Measurements from ENCODE around the gene RHCE.
"Not testable (repeated sequence)": the region's sequence is repeated elsewhere in the genome, so short reads cannot be mapped to it uniquely, and the experiment has no call there.

Gene RHCE

GRCh38 chr1:25425098-25426085 lies 4.8 kb upstream of the RHCE start:
- no peak overlapping the region for H3K4me3 Mint-ChIP-seq
- H3K4me1 Mint-ChIP-seq (ENCODE audit: low read depth): peaks cover 4% of the 10 kb centered on the region
- H3K9me3 Mint-ChIP-seq: no peaks in the 10 kb centered on the region
- H3K27ac Mint-ChIP-seq: no peak overlapping the region
- no peaks in the 10 kb centered on the region for H3K36me3 Mint-ChIP-seq (ENCODE audit: low read depth)
- H3K27me3 Mint-ChIP-seq: no peaks in the 10 kb centered on the region

- H3K4me3 Mint-ChIP-seq; H3K4me1 Mint-ChIP-seq (ENCODE audit: low read depth); H3K36me3 Mint-ChIP-seq (ENCODE audit: low read depth); H3K27me3 Mint-ChIP-seq; H3K9me3 Mint-ChIP-seq; H3K27ac Mint-ChIP-seq: not testable (repeated sequence)
These were observed 2.6 kb upstream of the RHCE start for GRCh38 chr1:25423206-25423605.

- not testable (repeated sequence) for H3K4me3 Mint-ChIP-seq; H3K27ac Mint-ChIP-seq; H3K27me3 Mint-ChIP-seq; H3K9me3 Mint-ChIP-seq; H3K4me1 Mint-ChIP-seq (ENCODE audit: low read depth); H3K36me3 Mint-ChIP-seq (ENCODE audit: low read depth)
These were observed 1.3 kb downstream of the RHCE start for GRCh38 chr1:25419339-25419738.

- H3K4me3 Mint-ChIP-seq; H3K27me3 Mint-ChIP-seq; H3K27ac Mint-ChIP-seq; H3K36me3 Mint-ChIP-seq (ENCODE audit: low read depth); H3K9me3 Mint-ChIP-seq; H3K4me1 Mint-ChIP-seq (ENCODE audit: low read depth): not testable (repeated sequence)
These were observed 3.3 kb downstream of the RHCE start for GRCh38 chr1:25417280-25417679.

GRCh38 chr1:25414578-25414977 lies 6.0 kb downstream of the RHCE start:
- not testable (repeated sequence) for H3K36me3 Mint-ChIP-seq (ENCODE audit: low read depth); H3K9me3 Mint-ChIP-seq; H3K4me3 Mint-ChIP-seq; H3K27me3 Mint-ChIP-seq; H3K27ac Mint-ChIP-seq; H3K4me1 Mint-ChIP-seq (ENCODE audit: low read depth)

GRCh38 chr1:25414157-25414556 lies 6.5 kb downstream of the RHCE start:
- not testable (repeated sequence) for H3K27ac Mint-ChIP-seq

GRCh38 chr1:25412872-25413623 lies 7.6 kb downstream of the RHCE start:
- not testable (repeated sequence) for H3K27me3 Mint-ChIP-seq; H3K9me3 Mint-ChIP-seq; H3K4me1 Mint-ChIP-seq (ENCODE audit: low read depth); H3K4me3 Mint-ChIP-seq; H3K36me3 Mint-ChIP-seq (ENCODE audit: low read depth); H3K27ac Mint-ChIP-seq

More at GRCh38 chr1:25414157-25414556, 6.5 kb downstream of the RHCE start:
- H3K36me3 Mint-ChIP-seq (ENCODE audit: low read depth); H3K4me1 Mint-ChIP-seq (ENCODE audit: low read depth); H3K27me3 Mint-ChIP-seq; H3K4me3 Mint-ChIP-seq; H3K9me3 Mint-ChIP-seq: not testable (repeated sequence)

- not testable (repeated sequence) for H3K36me3 Mint-ChIP-seq (ENCODE audit: low read depth); H3K4me1 Mint-ChIP-seq (ENCODE audit: low read depth); H3K27ac Mint-ChIP-seq; H3K9me3 Mint-ChIP-seq; H3K4me3 Mint-ChIP-seq; H3K27me3 Mint-ChIP-seq
These were observed 10.8 kb downstream of the RHCE start for GRCh38 chr1:25409641-25410427.

- not testable (repeated sequence) for H3K9me3 Mint-ChIP-seq, H3K27me3 Mint-ChIP-seq
These were observed 14.8 kb downstream of the RHCE start for GRCh38 chr1:25405731-25406305.

GRCh38 chr1:25402947-25403803 lies 17.4 kb downstream of the RHCE start:
- H3K27me3 Mint-ChIP-seq; H3K36me3 Mint-ChIP-seq (ENCODE audit: low read depth); H3K27ac Mint-ChIP-seq; H3K9me3 Mint-ChIP-seq; H3K4me1 Mint-ChIP-seq (ENCODE audit: low read depth); H3K4me3 Mint-ChIP-seq: not testable (repeated sequence)

More at GRCh38 chr1:25405731-25406305, 14.8 kb downstream of the RHCE start:
- H3K4me1 Mint-ChIP-seq (ENCODE audit: low read depth); H3K27ac Mint-ChIP-seq; H3K4me3 Mint-ChIP-seq; H3K36me3 Mint-ChIP-seq (ENCODE audit: low read depth): not testable (repeated sequence)

- not testable (repeated sequence) for H3K4me1 Mint-ChIP-seq (ENCODE audit: low read depth); H3K36me3 Mint-ChIP-seq (ENCODE audit: low read depth); H3K9me3 Mint-ChIP-seq; H3K27me3 Mint-ChIP-seq; H3K27ac Mint-ChIP-seq; H3K4me3 Mint-ChIP-seq
These were observed 22.5 kb downstream of the RHCE start for GRCh38 chr1:25398079-25398478.

GRCh38 chr1:25397549-25397948 lies 23.1 kb downstream of the RHCE start:
- H3K27me3 Mint-ChIP-seq; H3K36me3 Mint-ChIP-seq (ENCODE audit: low read depth); H3K4me1 Mint-ChIP-seq (ENCODE audit: low read depth); H3K9me3 Mint-ChIP-seq; H3K4me3 Mint-ChIP-seq; H3K27ac Mint-ChIP-seq: not testable (repeated sequence)

GRCh38 chr1:25392841-25393240 lies 27.8 kb downstream of the RHCE start:
- H3K27ac Mint-ChIP-seq: no peak overlapping the region
- no peaks in the 10 kb centered on the region for H3K4me1 Mint-ChIP-seq (ENCODE audit: low read depth)
- no peaks in the 10 kb centered on the region for H3K9me3 Mint-ChIP-seq
- no peak overlapping the region for H3K4me3 Mint-ChIP-seq
- no peaks in the 10 kb centered on the region for H3K36me3 Mint-ChIP-seq (ENCODE audit: low read depth)
- H3K27me3 Mint-ChIP-seq: no peaks in the 10 kb centered on the region

- H3K4me1 Mint-ChIP-seq (ENCODE audit: low read depth); H3K27me3 Mint-ChIP-seq; H3K9me3 Mint-ChIP-seq; H3K4me3 Mint-ChIP-seq; H3K36me3 Mint-ChIP-seq (ENCODE audit: low read depth); H3K27ac Mint-ChIP-seq: not testable (repeated sequence)
These were observed 30.9 kb downstream of the RHCE start for GRCh38 chr1:25389721-25390120.
